ENCODE measurements around the gene SCAPER.
A peak's percentile ranks its signal among the peaks of the same experiment; 100 is the strongest.

SCAPER gene

GRCh38 chr15:76905013-76905839 is at the start of gene SCAPER:
Gene SCAPER, minus strand, starts transcription at chr15:76905340. Its CDS starts 21,523 bp downstream, at chr15:76883817.
- 0 out of 2 replicates have a peak, but pooled peaks have one; percentile 2 for TF ChIP-seq CTCF (IDR thresholded peaks at IDR 0.05; ENCODE audit: control insufficient read depth, extremely low read depth, insufficient read depth)
- peak; percentile 46 for DNase-seq (ENCODE audit: low read depth)

GRCh38 chr15:76954744-76955143 is 49.6 kb upstream of the SCAPER start:
- H3K4me3 ChIP-seq (ENCODE audit: low read depth, low read length): 0 out of 2 replicates have a peak overlapping the region, but pooled peaks have one; percentile 2
- no peak for TF ChIP-seq CTCF (IDR thresholded peaks at IDR 0.05; ENCODE audit: control insufficient read depth, extremely low read depth, insufficient read depth)
- DNase-seq (ENCODE audit: low read depth): no peak

More at GRCh38 chr15:76905013-76905839, at the start of gene SCAPER:
- peak within 1 kb of the TSS; percentile 72 for H3K4me3 ChIP-seq (ENCODE audit: low read depth, low read length)

- peak overlapping the region; percentile 2; the same call in 1 of the 2 replicates for H3K4me3 ChIP-seq (ENCODE audit: low read depth, low read length)
- TF ChIP-seq CTCF (IDR thresholded peaks at IDR 0.05; ENCODE audit: control insufficient read depth, extremely low read depth, insufficient read depth): no peak
- no peak for DNase-seq (ENCODE audit: low read depth)
These were observed 48.8 kb upstream of the SCAPER start for GRCh38 chr15:76953913-76954312.

GRCh38 chr15:76951220-76951619 is 46.1 kb upstream of the SCAPER start:
- TF ChIP-seq CTCF (IDR thresholded peaks at IDR 0.05; ENCODE audit: control insufficient read depth, extremely low read depth, insufficient read depth): no peak
- H3K4me3 ChIP-seq (ENCODE audit: low read depth, low read length): no peak overlapping the region
- no peak for DNase-seq (ENCODE audit: low read depth)

GRCh38 chr15:76947454-76947853 is 42.3 kb upstream of the SCAPER start:
- no peak overlapping the region for H3K4me3 ChIP-seq (ENCODE audit: low read depth, low read length)
- TF ChIP-seq CTCF (IDR thresholded peaks at IDR 0.05; ENCODE audit: control insufficient read depth, extremely low read depth, insufficient read depth): no peak
- DNase-seq (ENCODE audit: low read depth): no peak

GRCh38 chr15:76945494-76946093 is 40.5 kb upstream of the SCAPER start:
- TF ChIP-seq CTCF (IDR thresholded peaks at IDR 0.05; ENCODE audit: control insufficient read depth, extremely low read depth, insufficient read depth): no peak
- H3K4me3 ChIP-seq (ENCODE audit: low read depth, low read length): no peak overlapping the region
- no peak for DNase-seq (ENCODE audit: low read depth)
